GM10248 (cell line): ENCODE data around the gene CACNA1C.

ENCODE experiments used
- CTCF ChIA-PET: fragments of 300-600 bp; sonication (Branson Sonifier 250); formaldehyde crosslinking; extraction: SDS; loops from one replicate; lab custom pipeline; 2021; ENCODE audit warnings: antibody characterized with exemption; lab: Yijun Ruan, JAX
- POLR2A ChIA-PET: fragments of 350-650 bp; sonication (Branson Sonifier 250); formaldehyde crosslinking; extraction: SDS; loops from one replicate; lab custom pipeline; 2020; ENCODE audit warnings: antibody characterized with exemption; lab: Yijun Ruan, JAX
- DNase-seq: peaks from one replicate; pipeline ENCODE4 v3.0.0; 2012; ENCODE audit errors: extremely low spot score
- TF ChIP-seq, protein P1 (sequence below): IDR thresholded peaks from 2 replicates; pipeline ENCODE4 v1.5.1; 2012; ENCODE audit warnings: mild to moderate bottlenecking, low read depth; ENCODE audit errors: extremely low read depth, missing control alignments, control extremely low read depth

Gene CACNA1C

DNA sequence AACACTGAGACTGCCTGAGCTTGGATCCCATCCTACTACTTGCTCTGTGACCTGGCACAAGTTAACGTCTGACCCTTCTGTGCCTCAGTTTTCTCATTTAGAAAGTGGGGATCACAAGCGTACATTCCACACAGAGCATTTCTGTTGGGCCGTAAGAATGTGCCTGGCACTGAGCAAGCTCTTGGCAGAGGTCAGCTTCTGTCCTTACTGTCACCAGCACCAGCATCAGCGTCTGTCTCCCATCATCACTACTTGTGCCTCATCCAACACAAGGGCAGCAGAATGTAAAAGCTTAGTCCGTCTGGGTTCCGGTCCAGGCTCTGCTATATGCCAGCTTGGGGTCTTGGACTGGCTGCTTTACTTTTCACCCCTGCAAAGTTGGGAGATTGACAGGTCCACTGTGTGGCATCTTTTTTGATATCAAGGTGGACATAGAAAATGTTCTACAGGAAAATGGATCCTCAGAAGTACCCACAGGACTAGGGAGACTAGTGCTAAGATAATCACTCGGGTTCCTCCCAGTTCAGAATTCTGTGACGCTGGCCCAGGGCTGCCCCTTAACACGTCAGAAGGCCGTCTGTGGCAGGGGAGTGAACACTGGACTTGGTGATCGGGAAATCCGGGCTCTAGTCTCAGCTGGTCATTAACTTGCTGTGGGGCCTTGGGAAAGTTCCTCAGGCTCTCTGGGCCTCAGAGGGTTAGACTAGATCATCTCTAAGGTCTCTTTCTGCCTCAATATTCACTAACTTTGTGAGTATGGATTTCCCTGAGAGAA is 65.9 kb downstream of the CACNA1C start:
- CTCF ChIA-PET: no interaction called here
- no peak for DNase-seq
- POLR2A ChIA-PET: no interaction called here
- TF ChIP-seq, protein P1, sequence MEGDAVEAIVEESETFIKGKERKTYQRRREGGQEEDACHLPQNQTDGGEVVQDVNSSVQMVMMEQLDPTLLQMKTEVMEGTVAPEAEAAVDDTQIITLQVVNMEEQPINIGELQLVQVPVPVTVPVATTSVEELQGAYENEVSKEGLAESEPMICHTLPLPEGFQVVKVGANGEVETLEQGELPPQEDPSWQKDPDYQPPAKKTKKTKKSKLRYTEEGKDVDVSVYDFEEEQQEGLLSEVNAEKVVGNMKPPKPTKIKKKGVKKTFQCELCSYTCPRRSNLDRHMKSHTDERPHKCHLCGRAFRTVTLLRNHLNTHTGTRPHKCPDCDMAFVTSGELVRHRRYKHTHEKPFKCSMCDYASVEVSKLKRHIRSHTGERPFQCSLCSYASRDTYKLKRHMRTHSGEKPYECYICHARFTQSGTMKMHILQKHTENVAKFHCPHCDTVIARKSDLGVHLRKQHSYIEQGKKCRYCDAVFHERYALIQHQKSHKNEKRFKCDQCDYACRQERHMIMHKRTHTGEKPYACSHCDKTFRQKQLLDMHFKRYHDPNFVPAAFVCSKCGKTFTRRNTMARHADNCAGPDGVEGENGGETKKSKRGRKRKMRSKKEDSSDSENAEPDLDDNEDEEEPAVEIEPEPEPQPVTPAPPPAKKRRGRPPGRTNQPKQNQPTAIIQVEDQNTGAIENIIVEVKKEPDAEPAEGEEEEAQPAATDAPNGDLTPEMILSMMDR: no peak

DNA sequence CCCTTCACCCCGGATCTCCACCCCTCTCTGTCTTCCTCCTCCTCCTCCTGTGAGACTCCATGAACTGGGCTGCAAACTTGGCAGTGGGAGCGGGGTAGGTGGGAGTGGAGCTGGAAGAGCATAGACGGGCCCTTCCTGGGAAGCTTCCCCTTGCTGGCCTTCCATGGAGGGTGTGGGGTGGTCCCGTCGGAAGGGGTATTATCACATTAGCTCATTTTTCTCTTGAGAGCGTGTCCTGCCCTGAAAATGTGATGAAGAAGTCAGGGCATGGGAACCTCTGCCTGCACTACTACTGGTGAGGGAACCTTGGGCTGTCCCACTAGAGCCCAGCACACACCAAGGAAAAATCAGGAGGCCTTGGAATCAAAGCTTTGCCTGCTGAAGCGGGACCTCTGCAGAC is 66.5 kb downstream of the CACNA1C start:
- TF ChIP-seq, protein P1: no peak
- ChIA-PET POLR2A (no interaction called here), CTCF (no interaction called here)
- DNase-seq: no peak

DNA sequence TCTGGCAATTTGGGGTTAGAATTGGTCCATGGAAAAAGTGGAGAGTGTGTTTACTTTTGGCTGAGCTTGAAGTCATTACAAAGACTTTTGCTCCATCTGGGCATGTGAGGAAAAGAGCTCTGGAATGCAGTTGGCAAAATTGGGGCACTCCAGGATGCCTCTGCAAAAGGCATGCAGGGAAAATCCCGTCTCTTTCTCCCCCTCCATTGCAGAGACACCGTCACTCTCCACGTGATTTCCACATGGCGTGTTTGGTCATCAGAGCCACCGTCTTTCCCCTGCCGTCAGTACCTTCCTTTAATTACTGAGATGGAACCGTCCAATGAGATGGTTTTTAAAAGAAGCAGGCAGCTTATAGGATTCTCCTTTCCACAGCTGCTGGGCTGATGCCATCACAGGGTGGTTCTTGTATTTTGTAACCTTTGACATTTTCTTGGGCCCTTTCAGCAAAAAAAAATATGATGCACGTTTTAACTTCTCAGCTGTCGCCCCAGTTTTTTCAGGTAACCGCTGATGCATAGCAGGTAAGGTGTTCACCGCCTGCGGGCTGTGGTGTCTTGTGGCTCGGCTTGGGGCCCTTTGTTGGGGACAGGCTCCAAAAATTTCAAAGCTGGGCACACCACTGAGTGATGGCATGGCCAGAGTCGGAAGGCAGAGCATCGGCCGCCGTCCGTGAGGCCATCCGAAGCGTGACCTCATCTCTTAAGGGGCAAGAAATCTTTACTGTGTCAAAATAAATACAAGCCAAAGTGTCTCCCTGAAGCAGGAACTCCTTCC is 68.4 kb downstream of the CACNA1C start:
- TF ChIP-seq, protein P1: no peak
- DNase-seq: no peak
- CTCF ChIA-PET: interaction anchor here (1.3 kb wide), 1 partner anchor 34 kb away, joined by 3 read pairs; no protein-coding TSS in a partner anchor
- POLR2A ChIA-PET: no interaction called here

DNA sequence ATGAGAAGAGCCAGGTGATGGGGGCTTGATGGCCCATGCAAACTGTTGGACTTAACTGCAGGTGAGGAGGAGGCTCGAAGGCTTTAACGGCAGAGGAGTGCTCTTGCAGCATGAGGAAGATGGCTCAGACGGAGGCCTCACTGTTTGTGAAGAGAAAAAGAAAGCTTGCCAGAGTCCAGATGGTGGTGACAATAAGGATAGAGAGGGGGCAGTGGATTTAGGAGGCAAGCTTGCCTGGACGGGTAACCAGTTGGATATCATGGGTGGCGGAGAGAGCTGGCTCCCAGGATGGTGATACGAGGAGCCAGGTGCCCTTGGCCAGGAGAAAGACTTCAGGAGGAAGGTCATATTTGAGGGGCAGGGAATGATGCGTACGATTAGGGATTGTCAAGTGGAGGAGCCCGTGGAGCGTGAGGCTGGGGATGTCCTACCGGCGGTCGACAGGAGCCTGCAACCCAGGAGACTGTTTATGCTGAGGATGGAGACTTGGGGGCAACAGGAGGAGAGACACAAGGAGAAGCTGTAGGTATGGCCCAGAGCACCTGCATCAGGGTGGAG is 71.8 kb downstream of the CACNA1C start:
- TF ChIP-seq, protein P1: no peak
- POLR2A ChIA-PET: no interaction called here
- CTCF ChIA-PET: no interaction called here
- no peak for DNase-seq

DNA sequence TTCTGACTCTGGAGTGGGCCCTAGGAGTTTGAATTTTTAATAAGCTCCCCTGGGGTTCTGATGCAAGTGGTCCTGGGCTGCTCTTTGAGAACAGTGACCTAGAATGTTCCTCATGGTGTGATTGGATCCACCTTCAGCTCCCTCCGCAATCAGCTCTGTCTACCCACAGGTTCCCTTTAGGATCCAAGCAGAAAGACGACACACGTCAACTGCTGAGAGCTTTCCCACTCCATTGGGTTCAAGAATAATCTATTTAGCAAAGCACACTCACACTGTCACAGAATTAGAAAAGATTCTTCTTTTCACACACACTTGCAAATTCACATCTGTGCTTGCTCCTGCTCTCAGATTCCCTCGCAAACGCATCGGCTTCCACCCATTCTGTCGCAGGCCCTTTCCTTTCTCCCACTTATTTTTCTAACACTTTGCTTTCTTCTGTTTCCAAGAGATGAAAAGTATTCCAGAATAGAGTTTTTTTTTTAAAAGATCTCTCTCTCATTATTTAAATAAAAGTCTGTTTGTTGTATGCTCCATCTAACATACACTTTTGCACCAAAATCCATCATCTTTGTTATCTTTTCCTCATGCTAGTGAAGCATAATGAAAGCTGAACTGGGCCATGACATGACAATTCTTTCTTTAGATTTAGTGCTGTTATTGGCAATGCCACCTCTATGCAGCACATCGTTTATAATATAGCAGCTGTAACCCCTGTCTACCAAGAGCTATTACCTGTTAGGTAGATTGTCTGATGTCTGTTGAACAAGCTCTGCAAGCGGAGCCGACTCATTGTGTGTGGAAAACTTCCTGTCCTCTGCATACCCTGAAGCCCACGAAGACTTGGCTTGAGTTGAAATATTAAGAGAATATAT is 73.1 kb downstream of the CACNA1C start:
- POLR2A ChIA-PET: no interaction called here
- TF ChIP-seq, protein P1: no peak
- CTCF ChIA-PET: interaction anchor here (0.9 kb wide), 1 partner anchor 14 kb away, joined by 3 read pairs; no protein-coding TSS in a partner anchor
- DNase-seq: no peak
